Spleen (tissue), 11 donors: ENCODE results near the gene TEX29. TPM values are rescaled to one million over a fixed set of nuclear protein-coding genes. Genes with fewer than 3 reads are reported as not detected.

Experiments
- DNase-seq: peaks from one replicate; pipeline ENCODE4 v3.0.0-alpha.2; 2020
- H3K27ac ChIP-seq, 8 donors: fragments of 200-600 bp; sonication (generic) in 7 of 8; 1 replicate in 4 of 8; 2 replicates in 4 of 8; pipeline versions ENCODE4 v1.5.0 to v1.8.0; 2016 to 2021; ENCODE audit warnings: inconsistent platforms in 4 of 8, mild to moderate bottlenecking in 4 of 8, moderate library complexity in 1 of 8
- H3K27me3 ChIP-seq, 7 donors: fragments of 200-600 bp; sonication (generic) in 6 of 7; replicated peaks in 1 of 7; 1 replicate in 4 of 7; 2 replicates in 3 of 7; pipeline versions ENCODE4 v1.5.0 to v1.8.0; 2016 to 2021; ENCODE audit warnings: inconsistent platforms in 3 of 7, mild to moderate bottlenecking in 1 of 7
- H3K36me3 ChIP-seq, 6 donors: fragments of 200-600 bp; sonication (generic) in 5 of 6; 1 replicate in 4 of 6; 2 replicates in 2 of 6; pipeline versions ENCODE4 v1.5.0 to v1.8.0; 2016 to 2021; ENCODE audit warnings: inconsistent platforms in 2 of 6
- H3K4me1 ChIP-seq, 6 donors: fragments of 200-600 bp; sonication (generic) in 5 of 6; 1 replicate in 3 of 6; 2 replicates in 3 of 6; pipeline versions ENCODE4 v1.5.0 to v1.8.0; 2016 to 2021; ENCODE audit warnings: inconsistent platforms in 3 of 6
- H3K4me3 ChIP-seq, 8 donors: fragments of 200-600 bp; sonication (generic) in 7 of 8; 1 replicate in 4 of 8; 2 replicates in 4 of 8; pipeline versions ENCODE4 v1.5.0 to v1.8.0; 2016 to 2021; ENCODE audit warnings: inconsistent platforms in 4 of 8, mild to moderate bottlenecking in 4 of 8, moderate library complexity in 2 of 8
- H3K9me3 ChIP-seq, 8 donors: fragments of 200-600 bp; sonication (generic) in 7 of 8; 1 replicate in 4 of 8; 2 replicates in 4 of 8; pipeline versions ENCODE4 v1.5.0 to v1.8.0; 2016 to 2021; ENCODE audit warnings: inconsistent platforms in 4 of 8
- CTCF ChIP-seq, 11 experiments: fragments of 200-600 bp in 7 of 11; fragments of 450-650 bp in 4 of 11; sonication (generic) in 4 of 11; IDR thresholded peaks in 8 of 11; conservative IDR thresholded peaks in 3 of 11; 1 replicate in 7 of 11; 2 replicates in 4 of 11; pipeline versions ENCODE4 v1.4.0 to v1.8.0; 2016 to 2021; ENCODE audit warnings: antibody characterized with exemption in 11 of 11, inconsistent platforms in 4 of 11, mild to moderate bottlenecking in 1 of 11
- POLR2A ChIP-seq, 3 donors: fragments of 450-650 bp; IDR thresholded peaks; one replicate each; pipeline ENCODE4 v1.5.1; 2017; ENCODE audit warnings: antibody characterized with exemption in 3 of 3, mild to moderate bottlenecking in 1 of 3
- POLR2AphosphoS5 ChIP-seq, 3 donors: sonication (generic); formaldehyde crosslinking; IDR thresholded peaks; one replicate each; pipeline ENCODE4 v1.5.1; 2017; ENCODE audit warnings: antibody characterized with exemption in 3 of 3
- WGBS, 5 donors: extraction: QIAGEN DNeasy Blood & Tissue Kit in 3 of 5; methylation state at CpG; one replicate each; pipeline versions ENCODE4 v1.1.5 to v1.1.7; 2013 to 2018; 5-methylcytosine and 5-hydroxymethylcytosine counted together
- intact Hi-C: fragments of 100-400 bp; cut with DNase I; formaldehyde crosslinking; loops from one replicate; pipeline ENCODE4 v1.15.0; 2023; ENCODE audit warnings: low total_unique reads
- polyA plus RNA-seq, 3 donors: library from polyadenylated mRNA; stranded (reverse); fragments of 200-250 nt; gene quantifications; one replicate each; pipeline ENCODE4 v1.2.1, GENCODE V29; 2013
- total RNA-seq, 7 donors: library from RNA; depleted of rRNA in 3 of 7; stranded (reverse); fragments of >200 nt in 3 of 7; fragmentation: NEBNext Ultra II Directional in 4 of 7; extraction: Animal tissue kit (Norgen Biotek cat#: 25700) in 4 of 7; gene quantifications; one replicate each; pipeline versions ENCODE4 v1.1.0 to v1.2.1, GENCODE V29; 2016 to 2021
- donor health status: healthy with polysubstance abuse.
- donor health status: DM: no; HTN: no; CAD: no; lungs with moderate emphysema.
- donor health status: DM: no; HTN: no; CAD: no.
- donor health status: Bipolar disorder and iron deficiency.
- donor health status: healthy.
- donor health status: DM: no; HTN: no; CAD: no.
- donor health status: DM: yes; HTN: yes; CAD: no.

Gene TEX29
- total and polyA plus RNA-seq, 10 donors: 0.54 to 1.7 (median 0.70) TPM; not detected in 4

GRCh38 chr13:111280681-111281585 is 39.5 kb upstream of the TEX29 start:
- Histone ChIP-seq H3K9me3 (no peaks in the 10 kb centered on the region), H3K27ac (peak overlapping the region; percentile 32 to 88 (median 82)), H3K36me3 (peaks cover 0 to 100% (median 77%) of the 10 kb centered on the region in 6 donors), H3K4me3 (no peak overlapping the region), H3K4me1 (peaks cover 8 to 61% (median 25%) of the 10 kb centered on the region in 6 donors), H3K27me3 (no peaks in the 10 kb centered on the region)
- intact Hi-C loops: no loop called here
- DNase-seq: no peak
- 69 to 80% (median 75%) methylated on average over 12 of the region's 12 CpGs for WGBS, 5 donors
- TF ChIP-seq POLR2A (IDR thresholded peaks at IDR 0.05): no peak
- TF ChIP-seq POLR2AphosphoS5 (IDR thresholded peaks at IDR 0.05): no peak
- no peak for TF ChIP-seq CTCF (IDR thresholded peaks at IDR 0.05 in 8 of 11, conservative IDR thresholded peaks at IDR 0.05 in 3 of 11)

GRCh38 chr13:111281751-111282311 is 38.6 kb upstream of the TEX29 start:
- peaks cover 8 to 61% (median 25%) of the 10 kb centered on the region in 6 donors for H3K4me1 ChIP-seq
- H3K36me3 ChIP-seq: peaks cover 0 to 100% (median 77%) of the 10 kb centered on the region in 6 donors
- H3K4me3 ChIP-seq: no peak overlapping the region
- intact Hi-C loops: no loop called here
- TF ChIP-seq POLR2AphosphoS5 (IDR thresholded peaks at IDR 0.05) (peak in 1 of 3 donors; percentile 39), CTCF (IDR thresholded peaks at IDR 0.05 in 8 of 11, conservative IDR thresholded peaks at IDR 0.05 in 3 of 11) (no peak)
- H3K27me3 ChIP-seq: no peaks in the 10 kb centered on the region
- no peaks in the 10 kb centered on the region for H3K9me3 ChIP-seq
- WGBS, 5 donors: 45 to 64% (median 55%) methylated on average over 10 of the region's 10 CpGs
- peak overlapping the region; percentile 70 to 88 (median 82) for H3K27ac ChIP-seq
- no peak for DNase-seq

DNA sequence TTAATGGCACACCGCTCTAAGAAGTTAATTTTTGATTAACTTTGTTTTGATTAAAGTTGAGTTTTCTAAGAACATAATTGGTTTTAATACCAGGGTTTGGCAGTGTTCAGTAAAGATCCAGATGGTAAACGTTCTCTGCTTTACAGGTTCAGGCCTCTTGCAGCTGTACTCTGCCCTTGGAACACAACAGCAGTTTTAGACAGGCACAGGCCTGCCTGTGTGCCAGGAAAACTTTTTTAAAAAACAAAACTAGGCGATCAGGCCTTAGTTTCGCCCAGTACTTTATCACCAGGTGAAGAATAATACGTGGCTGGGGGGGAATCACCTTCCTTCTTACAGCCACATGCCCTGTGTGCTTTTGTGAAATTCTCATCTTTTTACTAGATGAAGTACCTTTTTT is 38.0 kb upstream of the TEX29 start:
- H3K9me3 ChIP-seq: no peaks in the 10 kb centered on the region
- intact Hi-C loops: no loop called here
- H3K27ac ChIP-seq: peak overlapping the region; percentile 70 to 88 (median 82)
- DNase-seq: no peak
- no peak overlapping the region for H3K4me3 ChIP-seq
- WGBS, 5 donors: 69 to 88% (median 76%) methylated on average over 5 of the region's 5 CpGs
- peaks cover 8 to 61% (median 25%) of the 10 kb centered on the region in 6 donors for H3K4me1 ChIP-seq
- TF ChIP-seq CTCF (IDR thresholded peaks at IDR 0.05 in 8 of 11, conservative IDR thresholded peaks at IDR 0.05 in 3 of 11) (no peak), POLR2AphosphoS5 (IDR thresholded peaks at IDR 0.05) (no peak), POLR2A (IDR thresholded peaks at IDR 0.05) (no peak)
- H3K36me3 ChIP-seq: peaks cover 0 to 100% (median 77%) of the 10 kb centered on the region in 6 donors
- H3K27me3 ChIP-seq: no peaks in the 10 kb centered on the region

- intact Hi-C loops: no loop called here
Measured at GRCh38 chr13:111282997-111283396, 37.4 kb upstream of the TEX29 start.

More at GRCh38 chr13:111282997-111283396, 37.4 kb upstream of the TEX29 start:
- H3K4me1 ChIP-seq: peaks cover 8 to 61% (median 25%) of the 10 kb centered on the region in 6 donors
- no peak overlapping the region for H3K4me3 ChIP-seq
- DNase-seq: no peak
- peak overlapping the region; percentile 70 to 88 (median 82) for H3K27ac ChIP-seq
- peaks cover 0 to 100% (median 75%) of the 10 kb centered on the region in 6 donors for H3K36me3 ChIP-seq
- no peaks in the 10 kb centered on the region for H3K9me3 ChIP-seq
- TF ChIP-seq CTCF (IDR thresholded peaks at IDR 0.05 in 8 of 11, conservative IDR thresholded peaks at IDR 0.05 in 3 of 11) (no peak), POLR2AphosphoS5 (IDR thresholded peaks at IDR 0.05) (peak; percentile 77 to 83 (median 82)), POLR2A (IDR thresholded peaks at IDR 0.05) (no peak)
- no peaks in the 10 kb centered on the region for H3K27me3 ChIP-seq
- 73 to 97% (median 85%) methylated on average over 23 of the region's 23 CpGs for WGBS, 5 donors
